Mononuclear cell (primary cell): Measurements from ENCODE around the gene OBP2B. TPM values are rescaled to one million over a fixed set of nuclear protein-coding genes. Genes with fewer than 3 reads are reported as not detected.
"Not testable (repeated sequence)": the region's sequence is repeated elsewhere in the genome, so short reads cannot be mapped to it uniquely, and the experiment has no call there.

Experiments used
- H3K27me3 ChIP-seq: 2 replicates; pipeline ENCODE4 v1.6.0; 2011; ENCODE audit warnings: low read length, control low read depth; ENCODE audit not compliant: insufficient read depth
- H3K4me1 ChIP-seq: 2 replicates; pipeline ENCODE4 v1.5.1; 2011; ENCODE audit warnings: mild to moderate bottlenecking, low read length, control low read depth; ENCODE audit not compliant: insufficient read depth
- H3K4me3 ChIP-seq: 2 replicates; pipeline ENCODE4 v1.5.1; 2011; ENCODE audit warnings: mild to moderate bottlenecking, low read length, moderate library complexity
- H3K9me3 ChIP-seq: 2 replicates; pipeline ENCODE4 v1.5.1; 2011; ENCODE audit warnings: low read depth, mild to moderate bottlenecking, control low read depth, low read length
- total RNA-seq: library from RNA; depleted of rRNA; stranded (reverse); fragments of >200 nt; gene quantifications from one replicate; pipeline ENCODE4 v1.2.3, GENCODE V29; 2012

OBP2B gene
- total RNA-seq, 1 donor: not detected

DNA sequence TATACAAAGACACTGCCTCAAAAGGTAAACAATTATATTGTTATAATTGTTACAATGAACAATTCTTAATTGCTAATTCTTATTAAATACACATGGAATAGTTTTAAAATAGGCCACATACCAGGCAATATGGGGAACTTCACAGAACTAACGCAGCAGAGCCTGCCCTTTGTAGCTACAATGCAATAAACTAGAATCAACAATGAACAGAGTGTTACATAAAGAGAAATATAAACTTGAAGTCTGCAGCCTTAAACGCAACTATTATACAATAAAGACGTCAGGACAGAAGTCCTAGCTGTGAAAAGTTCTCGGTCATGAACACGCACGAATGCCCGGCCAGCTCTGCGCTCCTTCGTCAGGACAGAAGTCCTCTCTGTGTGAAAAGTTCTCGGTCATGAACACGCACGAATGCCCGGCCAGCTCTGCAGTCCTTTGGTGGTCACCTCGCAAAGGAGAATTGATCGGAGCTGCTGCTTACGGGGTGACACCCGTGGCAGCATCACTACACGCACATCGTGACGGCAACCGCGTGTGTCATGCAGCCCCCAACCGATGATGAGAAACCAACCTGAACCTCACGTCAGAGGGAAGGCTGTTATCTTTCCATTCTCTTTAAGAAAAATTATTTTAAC is 23.0 kb upstream of the OBP2B start:
- H3K27me3 ChIP-seq, H3K4me3 ChIP-seq, H3K9me3 ChIP-seq, H3K4me1 ChIP-seq: not testable (repeated sequence)

DNA sequence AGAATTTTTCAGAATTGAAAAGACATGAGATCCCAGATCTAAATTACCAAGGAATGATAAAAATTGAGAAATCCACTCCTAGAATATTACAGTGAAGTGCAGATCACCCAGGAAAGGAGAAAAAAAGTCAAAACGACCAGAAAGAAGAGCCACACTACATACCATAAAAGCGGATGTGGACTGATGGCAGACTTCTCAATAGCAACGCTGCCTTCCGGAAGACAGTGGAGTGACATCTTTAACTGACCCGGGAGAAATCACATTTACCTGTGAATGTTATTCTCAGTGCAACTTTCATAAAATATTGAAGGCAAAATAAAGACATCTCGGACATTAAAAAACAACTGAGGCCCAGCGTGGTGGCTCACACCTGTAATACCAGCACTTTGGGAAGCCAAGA is 21.5 kb upstream of the OBP2B start:
- not testable (repeated sequence) for H3K4me3 ChIP-seq, H3K9me3 ChIP-seq, H3K4me1 ChIP-seq, H3K27me3 ChIP-seq

- Histone ChIP-seq H3K4me1 (no peaks in the 10 kb centered on the region), H3K27me3 (no peaks in the 10 kb centered on the region), H3K9me3 (no peaks in the 10 kb centered on the region), H3K4me3 (no peak overlapping the region)
Measured at GRCh38 chr9:133230093-133230492, 21.0 kb upstream of the OBP2B start.

DNA sequence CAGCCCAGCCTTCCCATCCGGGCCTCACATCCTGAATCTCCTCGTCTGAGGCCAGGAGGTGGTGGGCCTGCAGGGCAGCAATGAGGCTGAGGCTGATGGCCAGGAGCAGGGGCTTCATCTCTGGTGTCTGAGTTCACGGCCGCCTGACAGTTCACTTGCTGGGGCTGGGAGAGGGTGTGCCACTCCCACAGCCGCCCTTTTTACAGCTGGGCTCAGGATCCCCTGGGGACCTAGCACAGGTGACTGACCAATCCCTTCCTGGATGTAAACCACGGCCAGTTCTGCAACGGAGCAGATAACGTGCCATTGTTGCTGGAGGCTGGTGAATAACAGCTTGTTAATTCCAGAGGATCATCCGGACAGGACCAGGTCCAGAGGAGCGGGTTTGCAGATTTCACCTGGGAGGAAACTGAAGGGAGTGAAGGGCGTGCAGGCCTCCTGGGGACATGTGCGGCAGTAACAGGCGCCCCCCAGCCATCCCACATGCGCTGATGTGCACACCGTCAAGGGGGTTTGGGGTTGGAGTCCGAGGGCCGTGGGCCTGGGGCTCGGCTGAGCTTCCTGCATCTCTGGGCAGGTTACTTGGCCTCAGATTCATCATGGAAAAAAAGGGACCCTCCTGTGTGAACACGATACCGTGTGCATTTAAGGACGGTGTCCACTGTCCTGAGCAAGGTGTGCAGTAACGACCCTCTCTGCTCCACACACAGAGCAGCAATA is 19.6 kb upstream of the OBP2B start:
- H3K4me1 ChIP-seq, H3K4me3 ChIP-seq, H3K9me3 ChIP-seq, H3K27me3 ChIP-seq: not testable (repeated sequence)

GRCh38 chr9:133227996-133228395 is 18.9 kb upstream of the OBP2B start:
- not testable (repeated sequence) for H3K4me3 ChIP-seq, H3K9me3 ChIP-seq, H3K4me1 ChIP-seq, H3K27me3 ChIP-seq

DNA sequence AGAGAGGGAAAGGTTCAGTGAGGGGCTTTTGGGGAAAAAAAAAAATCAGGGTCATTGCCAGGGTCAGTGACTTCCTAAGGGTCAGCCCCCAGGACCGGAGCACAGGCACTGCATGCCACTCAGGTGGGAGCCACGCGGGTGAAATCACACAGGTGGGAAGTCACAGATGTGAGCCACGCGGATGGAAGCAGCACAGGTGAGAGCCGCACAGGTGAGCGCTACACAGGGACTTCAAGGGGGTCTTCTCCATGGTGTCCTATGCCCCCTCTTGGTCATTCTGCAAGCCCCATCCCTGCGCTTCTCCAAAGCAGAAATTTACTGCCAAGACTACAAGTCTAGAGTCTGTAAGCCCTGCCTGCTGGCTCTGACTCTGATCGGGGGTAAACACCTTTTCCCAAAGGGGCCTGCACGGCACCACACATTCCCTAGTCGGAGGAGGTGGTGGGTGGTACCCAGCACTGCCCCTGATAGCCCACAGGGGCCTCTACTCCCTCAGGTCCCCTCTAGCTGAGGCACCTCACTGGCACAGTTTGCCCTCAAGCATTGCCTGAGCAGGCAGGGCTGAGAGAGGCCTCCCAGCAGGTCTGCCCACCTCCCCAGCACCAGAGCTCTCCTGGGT is 18.3 kb upstream of the OBP2B start:
- no peaks in the 10 kb centered on the region for H3K27me3 ChIP-seq
- no peak overlapping the region for H3K4me3 ChIP-seq
- H3K4me1 ChIP-seq: no peaks in the 10 kb centered on the region
- no peaks in the 10 kb centered on the region for H3K9me3 ChIP-seq

- Histone ChIP-seq H3K27me3 (no peaks in the 10 kb centered on the region), H3K9me3 (no peaks in the 10 kb centered on the region), H3K4me3 (no peak overlapping the region), H3K4me1 (no peaks in the 10 kb centered on the region)
Measured at GRCh38 chr9:133226219-133227171, 17.4 kb upstream of the OBP2B start.

DNA sequence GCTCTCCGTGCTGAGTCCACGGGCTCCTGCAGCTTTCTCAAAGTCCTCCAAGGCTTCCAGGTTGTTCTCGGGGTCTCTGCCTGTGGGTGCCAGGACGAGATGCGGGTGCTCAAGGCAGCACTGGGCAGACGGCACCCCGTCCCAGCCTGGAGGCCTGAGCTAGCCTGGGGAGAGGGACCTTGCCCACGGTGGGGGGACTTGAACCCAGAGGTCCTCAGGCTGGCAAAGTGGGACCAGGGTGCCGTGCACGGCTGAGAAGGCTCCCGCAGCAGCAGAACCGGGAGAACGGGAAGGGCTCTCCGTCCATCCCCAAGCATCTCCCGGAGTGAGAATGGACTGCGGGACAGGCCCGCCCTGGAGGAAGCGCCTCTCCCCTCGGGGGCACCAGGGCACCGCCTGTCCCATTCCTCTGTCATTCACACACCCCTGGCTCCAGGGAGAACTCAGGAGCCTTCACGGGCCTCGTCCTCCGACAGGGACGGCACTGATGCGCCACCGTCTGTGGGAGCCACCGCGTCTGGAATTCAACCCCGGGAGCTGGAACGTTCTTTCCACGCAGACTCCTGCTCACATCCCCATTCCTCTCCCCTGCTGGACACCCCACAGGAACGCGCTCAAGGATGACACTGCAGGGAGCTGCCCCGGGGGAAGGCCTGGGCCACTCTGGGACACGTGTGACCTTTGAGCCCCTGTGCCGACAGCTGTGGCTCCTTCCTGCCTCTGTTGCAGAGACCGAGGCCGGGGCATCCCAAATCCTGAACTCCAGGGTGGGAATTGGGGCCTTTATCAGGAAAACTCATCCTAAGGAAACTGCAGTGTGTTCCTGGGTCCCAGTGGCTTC is 16.3 kb upstream of the OBP2B start:
- no peaks in the 10 kb centered on the region for H3K27me3 ChIP-seq
- H3K4me1 ChIP-seq: no peaks in the 10 kb centered on the region
- H3K9me3 ChIP-seq: no peaks in the 10 kb centered on the region
- no peak overlapping the region for H3K4me3 ChIP-seq

DNA sequence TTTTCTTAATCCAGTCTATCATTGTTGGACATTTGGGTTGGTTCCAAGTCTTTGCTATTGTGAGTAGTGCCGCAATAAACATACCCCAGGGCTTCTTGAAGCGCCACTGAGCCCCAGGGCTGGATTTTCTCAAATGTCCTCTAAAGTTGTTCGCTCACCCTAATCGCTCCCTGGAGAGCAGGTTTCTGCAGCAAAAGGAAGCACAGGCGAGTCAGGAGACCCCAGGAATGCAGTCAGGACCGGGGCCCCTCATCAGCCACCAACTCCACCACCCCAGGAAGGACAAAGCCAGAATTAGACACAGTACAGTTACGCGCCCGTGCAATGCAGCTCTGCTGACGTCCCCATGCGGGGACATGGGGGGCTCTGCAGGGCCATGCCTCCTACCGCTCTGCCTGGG is 15.7 kb upstream of the OBP2B start:
- H3K9me3 ChIP-seq: no peaks in the 10 kb centered on the region

GRCh38 chr9:133223159-133223756 is 14.2 kb upstream of the OBP2B start:
- H3K4me3 ChIP-seq, H3K27me3 ChIP-seq, H3K4me1 ChIP-seq, H3K9me3 ChIP-seq: not testable (repeated sequence)

More for the DNA sequence above, 15.7 kb upstream of the OBP2B start:
- Histone ChIP-seq H3K4me1 (no peaks in the 10 kb centered on the region), H3K4me3 (no peak overlapping the region), H3K27me3 (no peaks in the 10 kb centered on the region)

DNA sequence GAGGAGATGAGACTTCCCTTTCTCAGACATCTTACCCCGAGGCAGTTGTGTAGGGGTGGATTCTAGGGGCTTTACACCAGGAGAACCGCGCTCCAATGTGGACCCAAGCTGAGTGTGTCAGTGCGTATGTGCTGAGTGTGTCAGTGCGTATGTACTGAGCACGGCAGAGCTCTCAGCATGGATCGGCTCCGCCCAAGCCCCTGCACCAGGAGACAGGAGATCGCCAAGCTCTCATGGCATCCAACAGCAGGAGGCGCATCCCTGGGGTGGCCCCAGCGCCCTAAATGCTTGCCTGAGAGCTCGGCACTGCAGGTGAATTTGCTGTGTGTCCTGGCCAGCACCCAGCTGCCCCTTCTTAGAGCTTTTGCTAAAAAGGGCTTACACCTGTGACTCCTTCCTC is 12.9 kb upstream of the OBP2B start:
- H3K4me1 ChIP-seq, H3K4me3 ChIP-seq, H3K9me3 ChIP-seq, H3K27me3 ChIP-seq: not testable (repeated sequence)

GRCh38 chr9:133221177-133221809 is 12.2 kb upstream of the OBP2B start:
- no peak overlapping the region for H3K4me3 ChIP-seq
- H3K9me3 ChIP-seq: no peaks in the 10 kb centered on the region
- no peaks in the 10 kb centered on the region for H3K4me1 ChIP-seq
- no peaks in the 10 kb centered on the region for H3K27me3 ChIP-seq

DNA sequence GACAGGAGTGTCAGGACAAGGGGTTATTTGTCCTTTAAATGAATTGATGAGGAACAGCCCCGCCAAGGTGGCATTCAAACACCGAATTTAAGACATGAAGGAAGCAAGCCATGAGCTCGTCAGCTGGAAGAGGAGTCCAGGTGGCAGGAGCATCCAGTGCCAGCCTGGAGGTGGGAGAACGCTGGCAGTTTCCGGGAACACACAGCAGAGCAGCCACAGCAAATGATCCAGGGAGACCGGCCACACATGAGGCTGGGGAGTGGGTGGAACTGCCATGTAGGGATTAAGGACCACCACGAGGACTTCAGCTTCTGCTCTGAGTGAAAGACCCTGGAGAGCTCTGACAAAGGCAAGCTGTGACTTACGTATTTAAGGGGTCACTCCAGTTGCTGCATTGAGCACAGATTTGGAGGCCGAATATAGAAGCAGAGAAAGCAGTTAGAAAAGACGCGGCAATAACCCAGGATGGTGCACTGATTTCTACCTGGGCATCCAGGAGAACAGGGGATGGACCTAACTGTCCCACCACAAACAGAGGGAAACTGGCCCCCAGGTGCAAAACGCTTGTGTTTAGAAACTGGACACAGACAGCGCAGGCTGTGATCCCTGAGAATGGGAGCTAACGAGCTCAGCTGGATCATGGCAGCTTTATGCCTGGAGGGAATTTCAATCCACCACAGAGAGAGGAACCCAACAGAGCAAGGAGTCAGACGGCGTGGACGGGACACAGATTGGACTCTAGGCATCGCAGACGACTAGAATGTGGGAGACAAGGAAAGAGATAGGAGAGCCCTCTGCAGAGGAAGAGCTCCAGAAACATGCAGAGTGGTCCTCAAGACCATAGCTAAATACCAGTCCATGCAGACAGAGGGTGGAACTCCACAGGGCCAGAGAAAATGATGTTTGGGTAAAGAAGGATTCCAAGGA is 9.3 kb upstream of the OBP2B start:
- H3K4me1 ChIP-seq, H3K9me3 ChIP-seq, H3K27me3 ChIP-seq, H3K4me3 ChIP-seq: not testable (repeated sequence)
